Measurements from ENCODE around the gene DNAH10. TPM values are rescaled to one million over a fixed set of nuclear protein-coding genes. Genes with fewer than 3 reads are reported as not detected.

DNAH10 gene
- total and polyA plus RNA-seq, 2 donors from 2014 or later: 0.24 to 0.28 TPM

- intact Hi-C loops (cut with DNase I): no loop called here
- Histone ChIP-seq H3K36me3 (ENCODE audit: control insufficient read depth in 2 of 3, insufficient read depth in 3 of 3, low read length in 3 of 3) (no peaks in the 10 kb centered on the region), H3K27ac (ENCODE audit: low read depth in 2 of 2, low read length in 2 of 2) (no peak overlapping the region)
These were observed 201.7 kb downstream of the DNAH10 start for GRCh38 chr12:123963821-123964220.

GRCh38 chr12:123965382-123965781 is 203.3 kb downstream of the DNAH10 start:
- no peak for TF ChIP-seq CTCF (IDR thresholded peaks at IDR 0.05; ENCODE audit: borderline replicate concordance, extremely low read depth, insufficient read depth)
- no peak overlapping the region for H3K4me3 ChIP-seq (ENCODE audit: low read length in 3 of 3)
- no peak overlapping the region for H3K9ac ChIP-seq (ENCODE audit: low read length in 3 of 3)
- no peak for DNase-seq
- no peak for FAIRE-seq
- no peaks in the 10 kb centered on the region for H3K4me1 ChIP-seq (ENCODE audit: control insufficient read depth in 2 of 3, insufficient read depth in 2 of 3, low read depth in 1 of 3, low read length in 3 of 3)
- H3K36me3 ChIP-seq (ENCODE audit: control insufficient read depth in 2 of 3, insufficient read depth in 3 of 3, low read length in 3 of 3): no peaks in the 10 kb centered on the region
- H3K27me3 ChIP-seq (ENCODE audit: control insufficient read depth, insufficient read depth, low read length): no peaks in the 10 kb centered on the region
- H3K27ac ChIP-seq (ENCODE audit: low read depth in 2 of 2, low read length in 2 of 2): no peak overlapping the region
- intact Hi-C loops (cut with DNase I): no loop called here
- H3K9me3 ChIP-seq (ENCODE audit: control insufficient read depth in 2 of 3, insufficient read depth in 1 of 3, low read length in 3 of 3): no peaks in the 10 kb centered on the region

More at GRCh38 chr12:123963821-123964220, 201.7 kb downstream of the DNAH10 start:
- Histone ChIP-seq H3K27me3 (ENCODE audit: control insufficient read depth, insufficient read depth, low read length) (no peaks in the 10 kb centered on the region), H3K9ac (ENCODE audit: low read length in 3 of 3) (no peak overlapping the region), H3K4me3 (ENCODE audit: low read length in 3 of 3) (no peak overlapping the region), H3K9me3 (ENCODE audit: control insufficient read depth in 2 of 3, insufficient read depth in 1 of 3, low read length in 3 of 3) (no peaks in the 10 kb centered on the region), H3K4me1 (ENCODE audit: control insufficient read depth in 2 of 3, insufficient read depth in 2 of 3, low read depth in 1 of 3, low read length in 3 of 3) (no peaks in the 10 kb centered on the region)
- TF ChIP-seq CTCF (IDR thresholded peaks at IDR 0.05; ENCODE audit: borderline replicate concordance, extremely low read depth, insufficient read depth): no peak
- DNase-seq (no peak), FAIRE-seq (no peak)

GRCh38 chr12:123966596-123966995 is 204.5 kb downstream of the DNAH10 start:
- no peaks in the 10 kb centered on the region for H3K4me1 ChIP-seq (ENCODE audit: control insufficient read depth in 2 of 3, insufficient read depth in 2 of 3, low read depth in 1 of 3, low read length in 3 of 3)
- H3K27me3 ChIP-seq (ENCODE audit: control insufficient read depth, insufficient read depth, low read length): no peaks in the 10 kb centered on the region
- intact Hi-C loops (cut with DNase I): no loop called here
- FAIRE-seq (no peak), DNase-seq (no peak)
- H3K4me3 ChIP-seq (ENCODE audit: low read length in 3 of 3): no peak overlapping the region
- TF ChIP-seq CTCF (IDR thresholded peaks at IDR 0.05; ENCODE audit: borderline replicate concordance, extremely low read depth, insufficient read depth): no peak
- no peak overlapping the region for H3K9ac ChIP-seq (ENCODE audit: low read length in 3 of 3)
- no peaks in the 10 kb centered on the region for H3K36me3 ChIP-seq (ENCODE audit: control insufficient read depth in 2 of 3, insufficient read depth in 3 of 3, low read length in 3 of 3)
- H3K9me3 ChIP-seq (ENCODE audit: control insufficient read depth in 2 of 3, insufficient read depth in 1 of 3, low read length in 3 of 3): no peaks in the 10 kb centered on the region
- H3K27ac ChIP-seq (ENCODE audit: low read depth in 2 of 2, low read length in 2 of 2): no peak overlapping the region

- Histone ChIP-seq H3K4me3 (ENCODE audit: low read length in 3 of 3) (no peak overlapping the region), H3K36me3 (ENCODE audit: control insufficient read depth in 2 of 3, insufficient read depth in 3 of 3, low read length in 3 of 3) (no peaks in the 10 kb centered on the region), H3K4me1 (ENCODE audit: control insufficient read depth in 2 of 3, insufficient read depth in 2 of 3, low read depth in 1 of 3, low read length in 3 of 3) (no peaks in the 10 kb centered on the region), H3K27me3 (ENCODE audit: control insufficient read depth, insufficient read depth, low read length) (no peaks in the 10 kb centered on the region), H3K9ac (ENCODE audit: low read length in 3 of 3) (no peak overlapping the region), H3K27ac (ENCODE audit: low read depth in 2 of 2, low read length in 2 of 2) (no peak overlapping the region), H3K9me3 (ENCODE audit: control insufficient read depth in 2 of 3, insufficient read depth in 1 of 3, low read length in 3 of 3) (no peaks in the 10 kb centered on the region)
- no peak for FAIRE-seq
- TF ChIP-seq CTCF (IDR thresholded peaks at IDR 0.05; ENCODE audit: borderline replicate concordance, extremely low read depth, insufficient read depth): no peak
- no peak for DNase-seq
- intact Hi-C loops (cut with DNase I): no loop called here
These were observed 205.1 kb downstream of the DNAH10 start for GRCh38 chr12:123967121-123967586.
